GM18499 (cell line): ENCODE results near the gene COA1.
"Not testable (repeated sequence)": the region's sequence is repeated elsewhere in the genome, so short reads cannot be mapped to it uniquely, and the experiment has no call there.

ENCODE experiments used
- ATAC-seq: cut with Tn5 transposase; IDR thresholded peaks from one replicate; pipeline ENCODE4 v1.9.1; 2021; ENCODE audit warnings: moderate number of reproducible peaks; ENCODE audit not compliant: insufficient read depth, unreplicated experiment

Gene COA1

DNA sequence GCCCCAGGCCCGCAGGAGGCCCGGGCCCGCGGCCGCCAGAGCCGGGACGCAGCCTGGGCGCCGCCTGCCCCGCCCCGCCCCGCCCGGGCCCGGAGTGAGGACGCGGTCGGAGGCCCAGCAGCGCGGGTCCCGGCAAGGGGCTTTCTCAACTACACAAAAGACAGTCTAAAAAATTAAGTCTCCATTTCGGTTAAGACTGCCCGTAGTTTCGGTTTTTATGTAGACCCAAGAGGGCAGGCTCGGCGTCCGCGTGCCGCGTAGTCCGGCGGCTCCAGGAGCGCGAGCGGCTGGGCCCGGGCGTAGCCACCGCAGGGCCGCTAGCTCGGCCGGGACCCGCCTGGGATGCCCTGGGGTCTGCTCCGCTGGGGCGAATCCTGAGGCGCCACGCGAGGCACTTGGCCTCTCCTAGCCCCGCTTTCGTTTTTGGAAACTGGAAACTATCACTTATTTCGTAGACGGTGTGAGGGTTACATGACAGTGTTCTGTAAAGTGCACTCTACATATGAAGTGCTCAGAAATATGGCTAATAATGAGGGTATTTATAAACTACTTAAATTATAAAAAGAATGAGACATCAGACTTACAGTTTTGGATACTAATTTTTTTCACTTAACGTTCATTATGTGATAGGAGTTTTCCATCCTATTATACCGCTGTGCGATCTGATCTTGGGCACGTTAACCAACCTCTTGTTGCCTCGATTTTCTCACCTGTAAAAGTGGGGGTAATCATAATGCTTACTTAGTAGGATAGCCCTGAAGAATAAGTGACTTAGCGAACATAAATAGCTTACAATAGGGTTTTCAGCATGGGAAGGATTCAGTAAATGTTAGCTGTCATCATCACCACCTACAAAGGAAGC lies 29.7 kb upstream of the COA1 start:
- no peak for ATAC-seq

DNA sequence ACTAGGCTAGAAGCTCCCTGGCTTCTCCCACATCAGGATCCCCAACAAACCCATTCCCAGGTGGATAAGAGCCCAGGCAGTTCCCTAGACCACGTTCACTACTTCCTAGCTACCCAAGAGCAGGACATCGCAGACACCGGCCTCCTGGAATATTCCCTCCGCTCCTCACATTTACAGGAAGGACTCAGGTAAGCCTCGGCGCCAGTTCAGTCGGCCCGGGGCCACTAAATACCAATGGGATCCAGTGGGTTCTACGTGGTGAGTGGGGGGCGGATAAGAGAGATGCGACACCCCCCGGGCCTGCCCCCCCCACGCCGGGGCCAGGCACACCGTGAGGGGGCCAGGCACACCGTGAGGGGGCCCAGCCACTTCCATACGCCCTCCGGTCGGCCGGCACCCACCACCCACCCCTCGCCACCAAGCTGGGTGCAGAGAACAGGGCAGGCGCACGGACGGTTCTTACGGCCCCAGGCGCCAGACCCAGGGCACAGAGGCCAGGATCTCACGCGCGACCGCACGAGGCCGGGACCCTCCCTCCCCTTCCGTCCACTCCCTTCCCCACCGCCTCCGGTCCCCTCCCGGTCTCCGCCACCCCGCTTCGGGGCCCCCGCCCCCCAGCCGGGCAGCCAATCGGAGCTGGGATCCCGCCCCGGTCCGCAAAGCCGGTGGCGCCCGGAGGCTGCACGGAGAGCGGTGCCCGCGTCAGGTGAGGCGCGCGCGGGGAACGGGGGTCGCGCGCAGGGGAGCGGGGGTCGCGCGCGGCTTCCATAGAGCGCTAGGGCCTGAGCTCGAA lies 28.9 kb upstream of the COA1 start, which contains the start of gene BLVRA:
Gene BLVRA (plus strand): TSS at position 652 of the 793 bp plus-strand sequence. CDS start 12,479 bp downstream, outside the sequence.
- ATAC-seq = no peak

DNA sequence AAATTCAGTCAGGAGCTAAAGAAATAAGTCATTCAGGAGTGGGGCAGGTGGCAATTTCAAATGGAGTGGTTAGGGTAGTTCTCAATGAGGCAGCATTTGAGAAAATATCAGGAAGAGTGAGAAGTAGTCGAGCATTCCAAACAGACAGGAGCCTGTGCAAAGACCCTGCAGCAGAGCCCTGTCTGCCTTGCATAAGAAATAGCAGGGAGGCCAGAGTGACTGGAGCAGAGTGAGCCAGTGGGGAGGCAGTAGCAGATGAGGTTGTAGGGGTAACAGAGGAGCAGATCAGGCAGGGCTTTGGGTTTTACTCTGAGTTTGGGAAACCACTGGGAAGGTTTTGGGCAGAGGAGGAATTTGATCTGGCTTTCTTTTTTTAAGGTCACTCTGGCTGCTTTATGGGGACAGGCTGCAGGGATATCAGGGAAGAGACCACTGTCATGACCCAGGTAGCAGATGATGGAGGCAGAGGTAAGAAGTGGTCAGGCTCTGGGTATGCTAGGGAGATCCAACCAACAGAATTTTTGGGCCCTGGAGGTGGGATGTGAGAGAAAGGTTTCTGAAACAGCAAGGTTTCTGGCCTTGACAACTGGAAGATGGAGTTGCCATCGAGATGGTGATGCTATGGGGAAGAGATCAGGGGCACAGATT lies 27.9 kb upstream of the COA1 start:
- ATAC-seq = no peak

DNA sequence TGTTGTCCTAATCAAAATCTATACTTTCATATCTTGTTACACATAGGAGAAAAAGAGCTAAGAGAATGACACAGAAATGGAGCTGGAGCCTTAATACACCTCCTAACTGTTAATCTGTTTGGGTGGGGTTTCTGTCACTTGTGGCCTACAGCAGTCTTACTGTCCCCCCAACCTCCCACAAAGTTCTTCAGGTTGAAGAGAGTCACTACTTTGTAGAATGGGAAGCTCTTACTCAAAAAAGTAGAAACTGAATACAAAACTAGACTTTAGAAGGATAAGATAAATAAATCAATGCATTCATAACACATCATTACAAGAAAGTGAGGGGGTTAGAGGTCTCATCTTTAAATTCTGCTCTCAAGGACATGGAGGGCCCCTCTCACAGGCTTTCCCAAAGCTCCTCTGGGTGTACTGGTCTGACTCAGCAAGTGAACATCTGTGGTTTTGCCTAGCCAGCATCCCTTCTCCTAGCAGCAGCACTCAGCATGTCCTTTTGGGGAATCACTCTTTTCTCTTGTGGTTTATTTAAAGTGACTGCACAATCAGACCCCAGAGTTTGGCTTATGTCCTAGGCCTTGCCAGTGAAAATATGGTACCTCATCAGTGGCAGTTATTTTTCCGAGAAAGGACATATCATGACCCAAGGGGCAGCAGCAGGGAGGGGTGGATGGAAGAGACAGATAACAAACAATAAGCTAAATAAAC lies 27.2 kb upstream of the COA1 start:
- ATAC-seq = no peak

DNA sequence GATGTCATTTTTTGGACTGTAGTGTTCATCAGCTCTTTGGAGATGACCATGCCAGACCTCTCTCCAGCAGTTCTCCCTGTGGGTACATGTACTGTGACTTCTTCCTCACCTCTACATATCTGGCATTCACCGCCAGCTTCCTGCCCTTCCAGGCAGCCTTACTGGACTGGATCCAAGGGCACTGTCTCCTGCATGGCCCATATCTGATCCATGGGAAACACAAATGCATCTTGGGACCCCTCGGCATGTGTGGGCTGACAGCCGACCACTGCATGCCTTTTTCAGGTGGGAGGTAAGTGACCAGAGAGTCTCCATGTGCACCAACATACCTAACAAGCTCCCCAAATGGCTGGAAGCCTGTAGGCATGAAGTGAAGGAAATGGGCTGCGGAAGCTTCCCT lies 25.3 kb upstream of the COA1 start:
- no peak for ATAC-seq

DNA sequence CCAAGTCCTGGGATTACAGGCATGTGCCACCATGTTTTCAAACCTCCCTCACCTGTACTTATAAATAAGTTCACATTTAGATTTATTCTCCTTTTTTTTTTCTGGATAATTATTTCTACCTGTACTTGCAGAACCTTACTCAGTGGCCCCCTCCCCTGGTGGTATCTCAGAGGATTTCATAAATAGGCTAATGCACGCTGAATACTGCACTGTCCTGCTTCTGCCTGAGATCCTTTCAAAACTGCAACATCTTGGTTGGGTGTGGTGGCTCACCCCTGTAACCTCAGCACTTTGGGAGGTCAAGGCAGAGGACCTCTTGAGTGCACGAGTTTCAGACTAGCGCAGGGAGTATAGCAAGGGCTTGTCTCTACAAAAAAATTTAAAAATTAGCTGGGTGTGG lies 24.5 kb upstream of the COA1 start:
- ATAC-seq = no peak

DNA sequence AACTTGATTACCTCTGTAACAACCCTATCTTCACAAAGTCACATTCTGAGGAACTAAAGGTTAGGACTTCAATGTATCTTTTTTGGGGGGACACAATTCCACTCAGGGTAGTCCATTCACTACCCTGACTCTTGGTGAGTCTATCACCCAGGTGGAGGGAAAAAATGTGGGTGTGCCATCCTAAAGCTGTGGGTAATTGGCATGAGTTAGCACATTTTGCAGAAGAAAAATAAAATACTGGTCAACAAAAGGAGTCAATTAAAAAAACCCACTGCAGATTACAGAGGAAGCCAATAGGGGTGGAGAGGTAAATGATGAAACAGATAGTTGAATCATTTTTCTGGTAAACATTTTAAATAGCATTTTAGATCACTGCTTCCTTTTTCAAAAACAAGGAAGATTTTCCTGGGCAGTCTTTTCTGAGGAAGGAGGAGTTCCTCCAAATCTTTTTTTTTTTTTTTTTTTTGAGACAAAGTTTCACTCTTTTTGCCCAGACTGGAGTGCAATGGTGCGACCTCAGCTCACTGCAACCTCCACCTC lies 24.0 kb upstream of the COA1 start:
- no peak for ATAC-seq

DNA sequence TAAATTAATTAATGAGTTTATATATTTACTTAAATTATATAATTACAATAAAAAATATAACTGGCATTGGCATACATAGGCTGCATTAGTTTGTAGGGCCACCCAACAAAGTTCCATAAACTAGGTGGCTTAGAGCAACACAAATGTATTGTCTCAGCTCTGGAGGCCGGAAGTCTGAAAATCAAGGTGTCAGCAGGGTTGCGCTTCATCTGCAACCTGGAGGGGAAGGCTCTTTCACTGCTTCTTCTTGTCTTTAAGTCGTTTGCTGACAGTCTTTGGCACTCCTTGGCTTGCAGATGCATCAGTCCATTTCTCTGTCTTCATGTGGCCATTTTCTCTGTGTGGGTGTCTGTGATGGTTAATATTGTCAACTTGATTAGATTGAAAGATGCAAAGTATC lies 23.1 kb upstream of the COA1 start:
- no peak for ATAC-seq

DNA sequence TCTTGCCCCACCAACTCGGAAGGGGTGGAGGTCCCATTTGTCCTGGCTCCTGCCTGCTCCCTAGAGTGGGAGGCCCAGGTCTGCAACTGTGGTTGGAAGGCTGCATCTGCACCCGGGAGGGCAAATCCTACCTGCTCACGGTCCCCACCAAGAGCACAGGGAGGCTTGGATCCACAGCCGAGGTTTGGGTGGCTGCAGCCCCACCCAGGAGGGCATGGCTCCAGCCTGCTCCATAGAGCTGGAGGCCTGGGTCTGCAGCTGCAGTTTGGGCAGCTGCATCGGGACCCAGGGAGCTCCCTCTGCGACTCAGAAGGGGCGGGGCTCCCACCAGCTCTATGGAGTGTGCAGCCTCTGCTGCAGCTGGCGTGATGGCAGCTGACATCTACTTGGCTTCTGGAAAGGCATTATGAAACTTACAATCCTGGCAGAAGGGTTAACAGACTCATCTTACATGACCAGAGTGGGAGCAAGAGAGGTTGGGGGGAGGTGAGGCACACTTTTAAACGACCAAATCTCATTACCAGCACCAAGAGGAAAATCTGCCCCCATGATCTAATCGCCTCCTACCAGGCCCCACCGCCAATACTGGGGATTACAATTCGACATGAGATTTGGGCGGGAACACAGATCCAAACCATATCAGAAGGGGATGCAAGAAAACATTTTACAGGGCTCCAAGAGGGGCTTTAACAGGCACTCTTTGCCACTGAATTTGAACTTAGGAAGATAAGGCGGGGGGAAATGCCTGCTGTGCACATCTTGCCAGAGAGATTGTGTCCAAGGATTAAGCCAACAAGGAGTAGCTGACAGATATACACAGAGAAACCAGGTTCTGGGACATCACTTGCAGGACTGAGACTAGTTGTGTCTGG lies 20.9 kb upstream of the COA1 start:
- peak; percentile 18 for ATAC-seq

DNA sequence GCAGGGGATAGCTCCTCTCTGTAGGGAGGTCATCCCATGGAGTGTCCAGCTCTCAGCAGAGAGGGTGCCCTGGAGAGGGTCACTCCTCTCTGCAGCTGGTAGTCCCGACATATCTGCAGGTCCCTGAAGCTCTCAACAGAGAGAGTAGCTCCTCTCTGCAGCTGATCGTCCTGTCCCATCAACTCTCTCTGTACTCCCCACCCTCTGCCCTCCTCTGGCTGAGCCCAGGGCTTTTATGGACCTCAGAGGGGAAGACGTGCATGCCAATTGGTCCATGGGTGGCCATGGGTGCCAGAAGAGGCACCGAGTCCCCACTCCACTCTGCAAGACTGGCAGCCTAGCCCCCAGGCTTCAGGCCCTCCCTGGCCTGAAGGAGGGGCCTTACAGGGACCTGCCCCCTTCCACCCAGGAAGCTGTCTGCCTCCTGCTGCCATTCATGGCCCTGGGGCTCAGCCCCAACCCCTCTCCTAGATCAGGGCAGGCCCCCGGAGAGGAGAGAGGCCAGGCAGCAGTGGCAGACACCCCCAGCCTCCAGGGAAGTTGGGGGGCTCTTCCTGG lies 20.1 kb upstream of the COA1 start:
- ATAC-seq = no peak

DNA sequence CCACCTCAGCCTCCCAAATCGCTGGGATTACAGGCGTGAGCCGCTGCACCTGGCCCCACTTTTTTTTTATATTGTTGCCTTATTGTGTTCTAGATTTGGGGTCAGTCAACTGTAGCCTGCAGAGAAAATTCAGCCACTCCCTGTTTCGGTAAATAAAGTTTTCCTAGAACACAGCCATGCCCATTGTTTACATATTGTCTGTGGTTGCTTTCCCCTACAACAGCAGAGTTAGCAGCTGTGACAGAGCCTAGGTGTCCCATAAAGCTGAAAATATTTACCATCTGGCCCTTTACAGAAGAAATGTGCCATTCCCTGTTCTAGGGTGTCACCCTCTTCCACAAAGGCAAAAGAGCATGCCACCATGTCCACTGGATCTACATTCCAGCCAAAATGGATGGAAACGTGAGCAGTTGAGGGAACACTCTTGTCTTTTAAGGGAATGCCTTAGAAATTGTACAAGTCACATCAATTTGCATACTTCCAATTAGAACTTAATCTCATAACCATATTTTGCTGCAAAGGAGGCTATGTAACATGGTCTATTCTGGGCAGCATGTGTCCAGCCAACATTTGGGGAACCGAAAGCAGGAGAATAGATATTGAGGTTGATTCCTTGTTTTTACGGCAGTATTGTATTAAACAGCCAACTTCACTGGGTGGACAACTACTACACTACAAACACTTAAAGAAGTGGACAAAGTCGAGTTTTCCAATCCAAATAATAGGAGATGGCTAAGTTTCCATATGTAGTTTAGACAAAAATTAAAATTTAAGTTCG lies 18.2 kb upstream of the COA1 start:
- ATAC-seq = no peak

DNA sequence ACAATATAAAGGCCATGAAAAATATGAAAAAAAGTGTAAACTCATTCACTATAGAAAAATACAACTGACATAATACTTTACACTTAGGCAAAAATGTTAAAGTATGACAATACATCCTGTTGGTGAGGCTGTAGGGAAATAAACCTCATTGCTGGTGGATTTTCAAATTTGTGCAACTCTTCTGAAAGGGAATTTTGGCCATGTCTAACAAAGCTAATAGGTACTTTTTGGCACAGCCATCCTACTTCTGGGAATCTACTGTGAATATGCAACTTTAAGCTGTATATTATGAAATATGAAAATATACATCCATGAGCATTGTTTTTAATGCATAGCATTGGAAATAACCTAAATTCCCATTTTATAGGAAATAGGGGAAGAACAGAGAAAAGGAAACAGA lies 13.4 kb upstream of the COA1 start:
- no peak for ATAC-seq

DNA sequence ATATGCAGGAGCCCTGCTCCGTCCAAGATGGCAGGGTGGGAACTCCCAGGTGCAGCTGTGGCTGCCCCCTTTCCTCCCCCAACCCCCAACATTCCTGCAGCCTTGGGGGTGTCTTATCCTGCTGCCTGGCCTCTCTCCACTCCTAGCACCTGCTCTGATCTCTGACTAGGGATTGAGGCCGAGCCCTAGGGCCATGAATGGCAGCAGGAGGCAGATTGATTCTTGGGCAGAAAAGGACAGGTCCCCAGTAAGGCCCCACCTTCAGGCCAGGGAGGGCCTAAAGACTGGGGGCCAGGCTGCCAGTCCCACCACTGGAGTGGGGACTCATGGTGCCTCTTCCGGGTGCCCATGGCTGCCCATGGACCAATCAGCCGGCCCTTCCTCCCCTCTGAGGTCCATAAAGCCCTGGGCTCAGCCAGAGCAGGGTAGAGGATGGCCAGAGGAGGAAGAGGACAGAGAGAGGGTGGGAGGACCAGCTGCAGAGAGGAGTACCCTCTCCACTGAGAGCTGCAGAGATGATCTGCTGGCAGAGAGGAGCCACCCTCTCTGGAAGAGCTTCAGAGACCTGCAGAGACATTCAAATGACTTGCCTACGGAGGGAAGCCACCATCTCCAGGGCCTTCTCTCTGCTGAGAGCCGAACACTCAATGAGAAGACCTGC lies 8.3 kb upstream of the COA1 start:
- no peak for ATAC-seq

DNA sequence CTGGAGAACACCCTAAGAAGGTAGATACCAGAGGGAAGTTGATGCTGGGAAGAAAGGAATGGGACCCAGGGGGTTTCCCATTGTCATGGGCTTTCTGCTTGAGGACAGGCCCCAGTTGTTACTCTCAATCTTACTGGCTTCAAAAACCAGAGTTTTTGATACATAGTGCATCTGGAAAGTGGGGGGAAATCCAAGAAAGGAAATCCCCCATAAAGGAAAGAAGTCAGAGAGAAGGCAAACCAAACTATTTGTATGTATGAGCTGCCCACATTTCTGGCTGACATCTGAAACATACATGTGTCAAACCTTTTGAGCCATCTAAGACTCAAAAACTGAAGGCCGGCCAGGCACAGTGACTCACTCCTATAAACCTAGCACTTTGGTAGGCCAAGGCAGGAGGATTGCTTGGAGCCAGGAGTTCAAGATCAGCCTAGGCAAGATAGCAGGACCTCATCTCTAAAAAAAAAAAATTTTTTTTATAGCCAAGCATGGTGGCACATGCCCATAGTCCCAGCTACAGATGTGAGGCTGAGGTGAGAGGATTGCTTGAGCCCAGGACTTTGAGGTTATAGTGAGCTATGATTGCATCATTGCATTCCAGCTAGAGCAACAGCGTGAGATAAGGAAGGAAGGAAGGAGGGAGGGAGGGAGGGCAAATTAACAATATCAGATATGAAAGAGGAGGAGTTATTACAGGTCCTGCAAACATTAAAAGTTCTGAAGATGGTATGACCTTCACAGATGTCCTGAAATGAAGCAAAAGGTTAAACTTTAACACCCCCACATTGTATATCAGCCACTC lies 6.7 kb upstream of the COA1 start:
- ATAC-seq = peak; percentile 64

DNA sequence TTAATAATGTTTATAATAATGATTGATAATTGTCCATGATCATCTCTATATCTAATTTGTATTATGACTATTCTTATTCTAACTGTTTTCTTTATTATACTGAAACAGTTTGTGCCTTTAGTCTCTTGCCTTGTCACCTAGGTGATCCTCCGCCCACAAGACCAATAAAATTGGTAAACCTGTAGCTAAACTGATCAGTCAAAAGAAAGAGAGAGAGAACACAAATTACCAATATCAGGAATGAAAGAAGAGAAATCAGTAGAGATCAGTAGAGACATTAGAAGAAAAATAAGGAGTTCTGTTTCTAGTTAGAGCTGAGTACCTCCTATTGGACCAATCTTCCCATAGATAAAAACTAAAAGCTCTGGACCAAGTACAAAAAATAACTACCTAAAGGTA lies 6.1 kb upstream of the COA1 start:
- peak; percentile 20 for ATAC-seq

DNA sequence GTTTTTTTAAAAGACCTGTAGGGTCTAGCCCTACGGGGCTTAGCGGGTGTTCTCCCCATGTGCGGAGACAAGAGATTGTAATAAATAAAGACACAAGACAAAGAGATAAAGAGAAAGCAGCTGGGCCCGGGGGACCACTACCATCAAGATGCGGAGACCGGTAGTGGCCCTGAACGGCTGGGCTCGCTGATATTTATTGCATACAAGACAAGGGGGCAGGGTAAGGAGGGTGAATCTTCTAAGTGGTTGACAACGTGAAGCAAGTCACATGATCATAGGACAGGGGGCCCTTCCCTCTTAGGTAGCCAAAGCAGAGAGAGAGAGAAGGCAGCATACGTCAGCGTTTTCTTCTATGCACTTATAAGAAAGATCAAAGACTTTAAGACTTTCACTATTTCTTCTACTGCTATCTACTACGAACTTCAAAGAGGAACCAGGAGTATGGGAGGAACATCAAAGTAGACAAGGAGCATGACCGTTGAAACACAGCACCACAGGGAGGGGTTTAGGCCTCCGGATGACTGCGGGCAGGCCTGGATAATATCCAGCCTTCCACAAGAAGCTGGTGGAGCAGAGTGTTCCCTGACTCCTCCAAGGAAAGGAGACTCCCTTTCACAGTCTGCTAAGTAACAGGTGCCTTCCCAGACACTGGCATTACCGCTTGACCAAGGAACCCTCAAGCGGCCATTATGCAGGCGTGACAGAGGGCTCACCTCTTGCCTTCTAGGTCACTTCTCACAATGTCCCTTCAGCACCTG lies 5.4 kb upstream of the COA1 start:
- not testable (repeated sequence) for ATAC-seq
